Measurements from ENCODE around the gene KLHL3.

Gene KLHL3

DNA sequence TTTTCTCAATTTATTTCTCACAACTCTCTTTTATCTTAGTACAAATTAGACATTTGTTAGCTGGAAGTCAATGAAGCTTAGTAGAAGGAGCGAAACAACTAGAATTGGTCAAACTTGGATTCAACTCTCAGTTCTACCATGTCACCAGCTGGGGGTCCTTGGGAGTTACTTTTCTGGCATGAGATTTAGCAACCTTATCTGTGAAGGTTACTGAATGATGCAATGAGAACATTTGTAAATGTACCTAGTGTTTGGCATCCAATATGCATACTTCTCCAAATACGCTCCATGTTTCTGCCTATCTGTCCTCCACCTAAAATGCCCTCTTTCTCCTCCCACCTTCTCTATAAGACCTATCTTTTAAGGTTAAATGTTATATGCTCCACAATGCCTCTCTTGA, 12.0 kb upstream of the KLHL3 start:
- no peak for DNase-seq (ENCODE audit: low read depth in 1 of 2, low spot score in 1 of 2)

DNA sequence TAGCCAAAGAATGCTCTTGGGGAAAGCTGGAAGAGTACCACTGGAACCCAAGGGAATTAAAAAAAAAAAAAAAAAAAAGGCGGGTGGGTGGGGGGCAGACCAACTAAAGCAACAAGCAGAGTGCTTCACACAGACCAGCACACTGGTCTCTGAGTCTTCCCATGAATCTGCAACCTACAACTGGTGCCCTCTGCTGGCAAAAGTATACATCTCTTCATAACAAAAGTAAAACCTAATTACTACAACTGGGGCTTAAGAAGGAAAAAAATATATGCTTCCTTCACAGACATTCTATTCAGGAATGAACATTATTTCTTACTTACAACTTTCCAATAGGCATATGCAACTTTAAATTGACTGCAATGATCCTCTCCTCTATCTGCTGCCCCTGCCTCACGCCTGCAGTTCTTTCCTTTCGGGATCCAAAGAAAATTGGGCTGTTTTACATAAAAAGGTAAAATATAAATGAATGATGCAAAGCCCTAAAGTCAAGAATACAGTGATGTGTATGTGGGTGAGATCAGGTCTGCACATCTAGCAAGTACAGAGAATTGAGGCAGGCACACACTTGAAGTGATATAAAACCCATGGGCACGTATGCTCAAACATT, 7.2 kb upstream of the KLHL3 start:
- peak in 1 of 2 donors; percentile 62 for DNase-seq (ENCODE audit: low read depth in 1 of 2, low spot score in 1 of 2)

DNA sequence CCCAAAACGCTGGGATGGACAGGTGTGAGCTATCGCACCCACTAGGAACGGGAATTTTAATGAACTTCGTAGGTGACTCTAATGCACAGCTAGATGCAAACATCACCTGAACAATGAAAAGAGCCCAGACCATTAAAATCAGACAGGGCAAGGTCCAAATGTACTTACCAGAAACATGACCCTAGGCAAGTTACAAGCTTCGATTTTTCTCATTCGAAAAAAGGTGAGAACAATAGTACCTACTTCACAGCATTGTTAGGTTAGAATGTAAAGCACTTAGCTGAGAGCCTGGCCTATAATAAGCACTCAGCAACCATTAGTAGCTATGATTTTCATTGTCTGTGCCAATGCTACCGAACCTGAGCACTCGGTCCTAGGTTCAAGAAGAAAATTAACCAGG, 5.8 kb upstream of the KLHL3 start:
- no peak for DNase-seq (ENCODE audit: low read depth in 1 of 2, low spot score in 1 of 2)

- DNase-seq (ENCODE audit: low read depth in 1 of 2, low spot score in 1 of 2): no peak
These were observed 3.8 kb upstream of the KLHL3 start for GRCh38 chr5:137739737-137740136.

- no peak for DNase-seq (ENCODE audit: low read depth in 1 of 2, low spot score in 1 of 2)
These were observed 3.1 kb upstream of the KLHL3 start for GRCh38 chr5:137738947-137739346.

- DNase-seq (ENCODE audit: low read depth in 1 of 2, low spot score in 1 of 2): peak in 1 of 2 donors; percentile 48
These were observed 1.7 kb upstream of the KLHL3 start for GRCh38 chr5:137737349-137738131.

DNA sequence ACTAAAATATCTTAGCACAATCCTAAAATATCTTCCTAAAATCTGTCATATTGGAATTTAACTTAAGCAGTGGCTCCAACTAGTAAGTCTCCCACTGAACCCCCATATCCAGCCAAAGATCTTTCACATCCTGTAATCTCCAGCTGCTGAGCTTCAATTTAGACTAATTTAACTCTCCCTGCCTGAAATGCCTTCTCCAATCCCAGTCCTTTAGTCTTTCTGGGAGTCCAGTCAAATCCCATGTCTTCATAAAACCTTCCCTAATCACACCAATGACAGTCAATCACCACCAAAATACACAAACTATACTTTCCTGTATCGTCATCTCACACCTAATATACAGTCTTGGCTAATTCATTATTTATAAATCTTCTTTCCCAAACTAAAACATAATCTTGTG, 607 bp upstream of the KLHL3 start:
- no peak for DNase-seq (ENCODE audit: low read depth in 1 of 2, low spot score in 1 of 2)

DNA sequence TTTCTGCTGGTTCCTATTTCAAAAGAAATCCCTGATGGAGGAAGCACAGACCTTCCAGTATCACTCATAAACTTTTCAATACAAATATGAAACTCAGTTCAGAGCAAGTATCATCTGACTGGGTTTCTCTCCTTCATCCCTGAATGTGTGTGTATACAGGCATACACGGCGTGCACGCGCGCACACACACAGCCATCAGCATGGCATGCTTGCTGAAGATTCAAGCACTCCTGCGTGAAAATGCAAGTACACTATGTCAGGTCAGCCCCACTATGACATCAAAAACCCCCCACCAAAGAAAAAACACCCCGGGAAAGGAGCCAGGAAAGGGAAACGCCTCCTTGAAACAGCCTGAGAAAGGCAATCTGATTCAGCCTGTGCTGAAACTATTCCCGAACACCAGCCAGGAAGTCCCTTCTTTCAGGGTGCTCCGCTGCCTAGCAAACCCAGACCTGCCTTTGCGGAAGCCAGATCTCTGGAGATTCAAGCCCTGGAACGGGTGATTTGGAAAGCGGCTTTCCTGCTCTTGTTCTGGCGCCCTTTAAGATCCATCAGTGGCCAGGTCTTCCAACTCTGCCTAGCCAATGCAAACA, 831 bp downstream of the KLHL3 start:
- peak in 1 of 2 donors; percentile 3 for DNase-seq (ENCODE audit: low read depth in 1 of 2, low spot score in 1 of 2)

- no peak for DNase-seq (ENCODE audit: low read depth in 1 of 2, low spot score in 1 of 2)
These were observed 1.6 kb downstream of the KLHL3 start for GRCh38 chr5:137734331-137734730.

DNA sequence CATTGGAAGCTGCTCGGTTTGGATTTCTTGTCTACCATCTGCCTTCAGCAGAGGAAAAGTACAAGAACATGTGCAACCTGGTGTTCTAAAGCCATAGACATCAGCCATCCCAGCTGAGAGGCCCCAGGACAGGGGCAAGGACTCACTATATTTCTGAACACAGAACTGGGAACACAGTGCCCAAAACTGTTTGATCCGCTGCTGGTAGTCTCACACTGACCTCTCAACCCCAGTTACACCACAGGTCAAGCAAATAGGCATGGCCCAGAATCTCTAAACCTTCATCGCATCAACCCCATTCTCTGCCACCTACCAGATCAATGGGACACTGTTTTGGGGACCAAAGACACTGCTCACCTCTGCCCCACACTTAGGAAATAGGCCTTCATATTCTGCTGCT, 2.0 kb downstream of the KLHL3 start:
- no peak for DNase-seq (ENCODE audit: low read depth in 1 of 2, low spot score in 1 of 2)

GRCh38 chr5:137733006-137733405, 2.9 kb downstream of the KLHL3 start:
- DNase-seq (ENCODE audit: low read depth in 1 of 2, low spot score in 1 of 2): no peak

DNA sequence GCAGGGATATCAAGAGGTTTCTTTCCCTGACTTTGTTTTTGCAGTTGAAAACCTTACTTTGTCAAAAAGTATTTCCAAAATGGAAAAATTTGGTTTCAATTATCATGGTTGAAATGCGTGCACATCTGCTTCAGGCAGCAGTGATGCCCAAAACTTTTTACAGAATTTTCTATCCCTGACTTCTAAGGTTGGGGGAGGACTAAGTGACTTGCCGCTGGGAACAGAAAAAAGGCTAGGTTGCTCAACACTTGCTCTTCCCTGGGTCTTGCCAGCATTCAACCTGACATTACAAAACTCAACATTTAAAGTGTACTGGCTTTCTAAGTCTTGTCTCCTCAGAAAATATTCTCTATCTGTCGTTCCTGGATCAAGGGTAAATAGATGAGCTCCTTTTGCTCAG, 4.7 kb downstream of the KLHL3 start:
- no peak for DNase-seq (ENCODE audit: low read depth in 1 of 2, low spot score in 1 of 2)

GRCh38 chr5:137730336-137730735, 5.6 kb downstream of the KLHL3 start:
- DNase-seq (ENCODE audit: low read depth in 1 of 2, low spot score in 1 of 2): no peak

DNA sequence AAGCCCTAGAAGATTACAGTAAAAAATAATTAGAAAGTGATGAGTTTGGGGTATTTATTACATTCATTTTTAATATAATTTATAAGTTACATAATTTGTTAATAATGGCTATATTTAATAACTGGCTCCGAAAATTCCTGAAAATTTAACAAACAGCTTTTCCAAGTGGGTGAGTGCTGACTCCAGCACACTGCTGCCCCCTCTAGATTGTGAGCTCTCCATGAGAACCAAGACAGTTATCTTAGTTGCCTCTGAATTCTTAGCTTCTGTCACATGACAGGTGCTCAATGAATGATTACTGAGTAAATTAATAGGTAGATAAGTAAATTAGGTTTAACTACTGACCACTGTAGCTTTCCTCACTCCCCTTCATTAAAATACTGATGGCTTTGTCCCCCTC, 7.8 kb downstream of the KLHL3 start:
- DNase-seq (ENCODE audit: low read depth in 1 of 2, low spot score in 1 of 2): no peak

DNA sequence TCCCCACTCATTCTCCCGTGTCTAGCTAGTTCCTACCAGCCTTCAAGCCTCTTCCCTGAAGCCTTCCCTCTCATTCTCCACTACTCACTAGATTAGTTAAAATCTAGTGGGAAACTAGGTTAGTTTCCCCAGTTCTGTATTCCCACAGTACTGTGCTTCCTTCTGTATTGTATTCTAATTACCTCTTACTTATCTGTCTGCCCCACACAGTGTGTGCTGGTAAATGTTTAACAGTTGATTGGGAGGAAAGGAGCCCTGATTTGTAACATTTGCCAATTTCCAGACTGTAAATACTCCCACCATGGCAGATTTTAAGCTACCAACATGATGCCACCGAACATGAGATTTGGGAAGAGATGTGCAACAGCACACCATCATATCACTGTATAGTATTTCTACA, 8.3 kb downstream of the KLHL3 start:
- DNase-seq (ENCODE audit: low read depth in 1 of 2, low spot score in 1 of 2): no peak

DNA sequence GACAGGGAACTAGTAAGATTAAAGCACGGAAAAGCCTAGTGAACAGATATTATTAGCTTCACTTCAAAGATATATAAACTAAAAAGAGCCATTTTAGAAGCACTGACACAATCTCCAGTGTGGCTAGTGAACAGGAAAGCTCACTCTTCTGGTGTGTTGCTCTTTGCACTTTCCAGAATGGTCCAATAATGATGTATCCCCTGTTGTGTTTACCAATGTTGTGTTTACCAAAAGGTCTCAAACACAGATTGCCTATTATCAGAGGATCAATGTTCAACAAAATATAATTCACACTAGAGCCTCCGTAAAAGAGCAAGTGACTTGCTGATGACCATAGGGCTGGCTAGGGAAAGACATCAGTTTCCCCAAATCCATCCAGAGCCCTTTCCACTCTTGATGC, 11.6 kb downstream of the KLHL3 start:
- no peak for DNase-seq (ENCODE audit: low read depth in 1 of 2, low spot score in 1 of 2)

GRCh38 chr5:137718611-137719010, 17.3 kb downstream of the KLHL3 start:
- DNase-seq (ENCODE audit: low read depth in 1 of 2, low spot score in 1 of 2): no peak

DNA sequence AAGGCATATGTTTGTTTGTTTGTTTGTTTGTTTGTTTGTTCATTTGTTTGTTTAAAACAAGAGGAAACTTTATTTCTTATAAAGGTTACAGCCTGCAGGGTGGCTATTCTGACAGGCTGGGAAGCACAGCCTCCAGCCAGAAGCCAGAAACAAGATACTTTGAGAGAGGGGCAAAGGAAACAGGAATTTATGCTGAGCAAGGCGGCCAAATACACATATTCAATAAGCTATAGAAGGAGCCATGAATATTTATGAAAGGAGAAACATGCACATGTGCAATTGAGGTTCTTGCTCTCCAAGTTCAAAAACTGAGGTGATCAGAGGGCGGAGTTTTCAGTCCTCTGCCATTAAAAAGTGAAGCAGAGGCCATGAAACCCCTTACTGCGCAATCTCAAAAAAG, 19.6 kb downstream of the KLHL3 start:
- no peak for DNase-seq (ENCODE audit: low read depth in 1 of 2, low spot score in 1 of 2)

DNA sequence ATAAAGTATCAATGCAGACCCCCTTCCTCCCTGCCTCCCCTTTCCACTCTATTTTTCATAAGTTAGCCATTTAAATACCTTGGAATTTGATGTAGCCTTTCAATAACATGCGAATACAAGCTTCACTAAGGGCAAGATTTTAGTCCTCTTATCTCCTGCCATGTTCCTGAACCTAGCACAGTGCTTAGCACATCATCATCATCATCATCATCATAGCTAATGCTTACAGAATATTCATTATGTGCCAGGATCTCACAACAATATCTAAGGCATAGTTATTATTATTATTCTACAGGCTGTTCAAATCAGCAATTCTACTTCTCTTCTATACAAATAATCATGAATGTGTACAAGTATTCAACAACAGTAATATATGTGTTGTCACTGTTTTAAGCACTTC, 20.4 kb downstream of the KLHL3 start:
- DNase-seq (ENCODE audit: low read depth in 1 of 2, low spot score in 1 of 2): no peak

GRCh38 chr5:137714946-137715345, 20.9 kb downstream of the KLHL3 start:
- DNase-seq (ENCODE audit: low read depth in 1 of 2, low spot score in 1 of 2): no peak

DNA sequence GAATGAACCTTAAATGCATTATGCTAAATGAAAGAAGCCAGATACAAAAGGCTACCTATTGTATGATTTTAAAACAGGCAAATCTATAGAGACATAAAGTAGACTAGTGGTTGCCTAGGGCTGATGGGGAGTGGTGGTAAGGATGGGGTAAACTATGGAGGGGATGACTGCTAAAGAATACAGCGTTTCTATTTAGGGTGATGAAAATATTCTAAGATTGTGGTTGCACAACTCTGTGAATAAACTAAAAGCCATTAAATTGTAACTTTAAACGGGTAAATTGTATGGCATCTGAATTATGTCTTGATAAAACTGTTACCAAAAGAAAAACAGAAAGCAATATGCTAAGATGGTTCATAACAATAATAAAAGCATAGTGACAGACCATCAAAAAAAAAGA, 21.4 kb downstream of the KLHL3 start:
- no peak for DNase-seq (ENCODE audit: low read depth in 1 of 2, low spot score in 1 of 2)

GRCh38 chr5:137712139-137712667, 23.7 kb downstream of the KLHL3 start:
- no peak for DNase-seq (ENCODE audit: low read depth in 1 of 2, low spot score in 1 of 2)
